HG02970 (cell line): ENCODE results near the gene TMCC1.

Source experiments
- ATAC-seq: cut with Tn5 transposase; IDR thresholded peaks from one replicate; pipeline ENCODE4 v1.9.1; 2021; ENCODE audit warnings: mild to moderate bottlenecking, moderate library complexity, moderate number of reproducible peaks; ENCODE audit not compliant: unreplicated experiment, low FRiP score

Gene TMCC1

GRCh38 chr3:129627350-129628168 is 266.0 kb downstream of the TMCC1 start:
- peak; percentile 3 for ATAC-seq

DNA sequence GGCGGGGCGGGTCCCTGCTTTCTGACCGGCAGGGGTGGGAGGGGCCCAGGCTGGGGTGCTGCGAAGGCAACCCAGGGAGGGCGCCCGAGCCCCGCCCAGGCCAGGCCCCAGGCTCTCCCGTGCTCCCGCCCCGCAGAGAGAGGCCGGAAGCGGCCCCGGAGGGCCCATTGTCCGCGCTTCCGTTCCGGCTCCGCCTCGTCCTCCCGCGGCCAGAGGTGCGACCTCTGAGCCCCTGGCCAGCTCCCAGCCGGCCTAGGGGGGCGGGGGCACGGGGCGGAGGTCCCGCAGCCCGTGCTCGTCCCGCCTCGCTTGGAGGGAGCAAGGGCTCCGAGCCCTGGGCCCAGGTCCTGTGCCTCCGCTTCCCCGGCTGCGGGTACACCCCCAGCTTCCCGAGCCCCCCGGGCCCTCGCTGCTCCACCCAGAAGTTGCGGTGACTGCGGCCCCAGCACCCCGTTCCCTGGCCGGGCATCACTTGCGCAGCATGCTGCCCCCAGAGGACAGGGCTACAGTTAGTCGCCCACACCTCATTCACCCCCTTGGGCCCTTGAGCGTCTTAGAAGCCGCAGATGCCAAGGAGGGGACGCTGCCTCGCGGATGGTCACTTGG is 266.7 kb downstream of the TMCC1 start:
- peak; percentile 83 for ATAC-seq

DNA sequence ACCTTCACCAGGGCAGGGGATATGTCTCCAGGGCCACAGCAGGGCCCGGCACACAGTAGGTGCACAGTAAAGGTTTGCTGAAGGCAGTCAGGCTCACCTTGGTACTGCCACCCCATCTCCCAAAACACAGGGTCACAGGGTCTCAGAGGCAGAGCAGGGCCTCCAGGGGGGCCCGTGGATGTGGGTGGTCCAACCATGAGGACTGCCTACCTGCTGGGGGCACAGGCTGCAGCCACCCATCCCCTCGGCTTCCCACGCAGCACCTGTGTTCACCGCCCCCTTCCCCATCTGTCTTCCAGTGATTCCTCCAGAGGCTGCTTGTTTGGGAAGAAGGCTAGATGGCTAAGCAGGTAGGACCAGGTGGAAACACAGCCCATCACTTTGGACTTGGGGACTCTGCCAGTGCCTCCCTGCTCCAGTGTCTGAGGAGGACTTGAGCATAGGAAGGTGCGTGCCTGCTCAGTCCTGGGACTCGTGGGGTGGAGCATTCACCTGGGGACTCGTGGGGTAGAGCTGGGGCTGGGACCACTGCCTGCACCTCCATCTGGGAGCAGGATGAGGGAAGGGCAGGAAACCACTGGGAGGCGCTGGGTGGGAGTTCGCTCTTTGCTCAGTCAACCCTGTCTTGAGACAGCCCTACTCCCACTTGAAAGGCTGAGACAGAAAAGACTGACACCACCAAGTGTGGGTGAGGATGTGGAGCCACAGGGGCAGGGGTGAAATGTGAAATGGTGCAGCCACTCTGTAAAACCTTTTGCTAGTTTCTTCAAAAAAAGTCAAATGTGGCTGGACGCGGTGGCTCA is 268.2 kb downstream of the TMCC1 start:
- ATAC-seq, result no peak

GRCh38 chr3:129624347-129625071 is 269.0 kb downstream of the TMCC1 start:
- no peak for ATAC-seq

GRCh38 chr3:129623447-129624118 is 269.9 kb downstream of the TMCC1 start:
- no peak for ATAC-seq

DNA sequence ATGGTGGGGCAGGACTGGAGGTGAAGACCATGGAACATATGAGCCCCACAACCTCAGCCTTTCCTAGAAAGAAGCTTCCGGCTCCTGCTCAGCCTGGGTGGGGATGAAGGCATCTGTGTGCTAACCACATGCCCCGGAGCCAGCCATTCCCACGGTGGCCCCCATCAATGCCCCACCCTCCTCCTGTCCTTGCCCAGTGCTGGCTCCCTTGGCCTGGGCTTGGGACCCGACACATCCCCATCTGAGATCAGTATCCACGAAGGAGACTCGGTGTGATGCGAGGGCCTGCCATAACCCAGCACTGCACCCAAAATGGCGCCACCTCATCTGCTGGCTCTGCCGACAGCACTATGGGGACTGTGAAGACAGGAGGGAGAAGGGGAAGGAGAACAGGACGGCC is 270.6 kb downstream of the TMCC1 start:
- ATAC-seq, result no peak

DNA sequence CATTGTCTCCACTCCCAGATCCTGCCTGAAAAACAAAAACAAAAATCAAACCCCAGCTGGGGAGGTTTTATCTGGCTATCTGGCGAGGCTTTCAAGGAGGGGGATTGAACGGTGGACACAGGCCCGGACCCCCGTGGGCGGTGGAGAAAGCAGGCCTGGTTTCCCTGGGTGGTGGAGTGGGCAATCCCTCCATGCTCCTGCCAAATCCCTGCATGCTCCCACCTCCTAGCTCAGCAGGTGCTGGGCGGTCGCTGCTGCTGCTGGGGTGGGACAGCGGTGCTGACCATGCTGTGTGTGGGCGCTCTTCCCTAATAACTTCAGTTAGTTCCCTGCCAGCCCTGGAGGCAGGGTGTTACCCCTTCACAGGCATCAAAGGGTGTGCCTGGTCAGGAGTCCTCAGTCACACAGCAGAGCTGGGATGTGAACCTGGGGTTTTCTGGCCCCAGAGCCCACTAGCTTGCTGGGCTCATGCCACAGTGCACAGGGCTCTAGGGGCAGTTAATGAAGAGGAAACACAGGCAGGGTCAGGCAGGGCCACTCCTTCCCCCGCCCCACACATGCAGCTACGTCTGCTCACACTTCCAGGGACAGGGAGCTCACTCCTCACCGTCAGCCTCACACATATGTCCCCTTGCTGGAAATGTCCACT is 271.2 kb downstream of the TMCC1 start:
- no peak for ATAC-seq

GRCh38 chr3:129621626-129622225 is 271.8 kb downstream of the TMCC1 start:
- ATAC-seq, result no peak

DNA sequence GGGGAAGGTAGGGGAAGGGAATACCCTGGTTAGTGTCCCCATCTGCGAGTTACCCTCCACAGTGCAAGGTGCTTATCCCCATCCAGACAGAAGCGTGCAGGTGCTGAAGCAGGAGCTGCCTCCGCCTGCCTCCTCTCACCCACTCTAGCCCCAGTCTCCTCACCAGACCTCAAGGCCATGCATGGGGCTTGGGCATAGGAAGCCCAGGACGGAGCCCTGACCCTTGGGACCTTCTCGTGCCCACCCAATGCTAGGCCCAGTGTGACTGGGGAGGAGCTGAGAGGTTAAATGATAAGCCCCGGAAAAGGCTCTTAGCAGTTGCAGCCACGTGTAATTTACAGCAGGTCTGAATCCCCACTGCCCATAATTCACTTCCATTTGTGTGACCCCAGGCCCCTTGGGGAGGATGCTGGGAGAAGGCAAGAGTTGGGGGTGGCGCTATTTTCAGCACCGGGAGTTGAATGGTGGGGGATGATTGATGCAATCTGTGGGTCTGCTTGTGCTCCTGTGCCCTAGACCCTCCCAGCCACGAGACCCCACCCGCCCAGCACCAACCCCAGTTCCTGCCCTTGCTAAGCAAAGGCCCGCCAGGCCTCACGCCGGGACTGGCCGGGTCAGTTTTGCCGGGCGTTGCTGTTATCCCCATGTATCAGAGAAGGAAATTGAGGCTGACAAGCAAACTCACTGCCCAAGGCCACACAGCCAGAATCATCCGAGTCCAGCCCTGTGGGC is 272.5 kb downstream of the TMCC1 start:
- no peak for ATAC-seq

GRCh38 chr3:129619726-129620162 is 273.8 kb downstream of the TMCC1 start:
- no peak for ATAC-seq

GRCh38 chr3:129618901-129619671 is 274.4 kb downstream of the TMCC1 start:
- ATAC-seq, result no peak

GRCh38 chr3:129618186-129618820 is 275.2 kb downstream of the TMCC1 start:
- no peak for ATAC-seq

- no peak for ATAC-seq
These were observed 275.9 kb downstream of the TMCC1 start for GRCh38 chr3:129617381-129618185.

GRCh38 chr3:129616713-129617112 is 276.8 kb downstream of the TMCC1 start:
- ATAC-seq, result no peak

DNA sequence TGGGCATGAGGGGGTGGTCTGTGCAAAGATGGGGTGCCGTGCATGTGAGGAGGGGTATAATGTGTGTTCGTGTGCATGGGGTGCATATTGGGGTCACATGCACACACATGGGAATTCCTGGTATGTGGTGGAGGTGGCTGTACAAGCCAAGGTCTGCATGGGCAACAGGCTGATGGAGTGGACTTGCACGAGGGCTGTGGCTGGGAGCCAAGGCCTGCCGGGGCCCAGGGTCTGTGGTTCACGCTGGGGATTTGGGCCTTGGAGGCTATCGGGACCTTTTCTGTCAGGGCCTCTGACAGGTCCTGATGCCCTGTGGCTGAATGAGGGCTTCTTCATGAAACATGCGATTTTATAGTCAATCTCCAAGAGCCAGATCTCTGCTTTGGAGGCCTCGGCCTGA is 277.2 kb downstream of the TMCC1 start:
- no peak for ATAC-seq

- no peak for ATAC-seq
These were observed 277.7 kb downstream of the TMCC1 start for GRCh38 chr3:129615751-129616281.
